ENCODE measurements around the gene STARD7.
"Not testable (repeated sequence)": the region's sequence is repeated elsewhere in the genome, so short reads cannot be mapped to it uniquely, and the experiment has no call there.

Gene STARD7

GRCh38 chr2:96233880-96234316 is 25.3 kb upstream of the STARD7 start:
- no peak for DNase-seq

- no peak for DNase-seq
Observed at GRCh38 chr2:96233436-96233835, 24.8 kb upstream of the STARD7 start.

GRCh38 chr2:96231316-96231715 is 22.7 kb upstream of the STARD7 start:
- no peak for DNase-seq

GRCh38 chr2:96225016-96225533 is 16.4 kb upstream of the STARD7 start:
- DNase-seq, result no peak

- not testable (repeated sequence) for DNase-seq
Observed at GRCh38 chr2:96221106-96221505, 12.5 kb upstream of the STARD7 start.

GRCh38 chr2:96219959-96220358 is 11.3 kb upstream of the STARD7 start:
- DNase-seq, result not testable (repeated sequence)

GRCh38 chr2:96218508-96219131 is 10.0 kb upstream of the STARD7 start:
- DNase-seq, result no peak

- no peak for DNase-seq
Observed at GRCh38 chr2:96214554-96214953, 5.9 kb upstream of the STARD7 start.

GRCh38 chr2:96213379-96213778 is 4.8 kb upstream of the STARD7 start:
- no peak for DNase-seq

- no peak for DNase-seq
Observed at GRCh38 chr2:96212339-96212738, 3.7 kb upstream of the STARD7 start.

- DNase-seq, result no peak
Observed at GRCh38 chr2:96209729-96210085, 1.1 kb upstream of the STARD7 start.

- no peak for DNase-seq
Observed at GRCh38 chr2:96209011-96209728, 543 bp upstream of the STARD7 start.

- DNase-seq, result no peak
Observed at GRCh38 chr2:96207774-96208142, 869 bp downstream of the STARD7 start.

- no peak for DNase-seq
Observed at GRCh38 chr2:96207073-96207773, 1.4 kb downstream of the STARD7 start.

GRCh38 chr2:96205888-96206287 is 2.7 kb downstream of the STARD7 start:
- no peak for DNase-seq

- peak; percentile 30 for DNase-seq
Observed at GRCh38 chr2:96204836-96205624, 3.6 kb downstream of the STARD7 start.

GRCh38 chr2:96203130-96204028 is 5.2 kb downstream of the STARD7 start:
- DNase-seq, result no peak

GRCh38 chr2:96202152-96202854 is 6.3 kb downstream of the STARD7 start:
- no peak for DNase-seq

GRCh38 chr2:96201338-96201737 is 7.3 kb downstream of the STARD7 start:
- no peak for DNase-seq

- DNase-seq, result no peak
Observed at GRCh38 chr2:96198921-96199320, 9.7 kb downstream of the STARD7 start.

GRCh38 chr2:96197546-96198255 is 10.9 kb downstream of the STARD7 start:
- DNase-seq, result no peak
